ENCODE data around the gene RBM38.

Gene RBM38

DNA sequence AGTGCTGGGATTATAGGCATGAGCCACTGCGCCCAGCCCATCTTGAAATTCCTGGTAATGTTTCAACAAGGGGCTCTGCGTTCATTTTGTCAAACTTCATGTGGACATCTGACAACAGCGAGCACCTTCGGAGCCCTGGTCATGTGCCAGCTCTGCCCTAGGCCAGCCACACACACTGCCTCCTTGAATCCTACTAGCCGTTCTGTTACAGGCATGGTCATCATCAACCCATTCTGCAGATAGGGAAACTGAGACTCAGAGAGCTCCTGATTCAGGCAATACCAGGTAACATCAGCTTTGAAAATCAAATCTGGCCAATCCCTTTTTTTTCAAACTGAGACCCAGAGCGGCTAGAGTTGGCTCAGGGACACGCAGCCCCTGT, 41.3 kb downstream of the RBM38 start:
- H3K27ac ChIP-seq, result no peak overlapping the region
- DNase-seq, result no peak
- no peaks in the 10 kb centered on the region for H3K36me3 ChIP-seq
- no peaks in the 10 kb centered on the region for H3K27me3 ChIP-seq (ENCODE audit: insufficient read depth, low read depth, severe bottlenecking)
- TF ChIP-seq, protein P1, sequence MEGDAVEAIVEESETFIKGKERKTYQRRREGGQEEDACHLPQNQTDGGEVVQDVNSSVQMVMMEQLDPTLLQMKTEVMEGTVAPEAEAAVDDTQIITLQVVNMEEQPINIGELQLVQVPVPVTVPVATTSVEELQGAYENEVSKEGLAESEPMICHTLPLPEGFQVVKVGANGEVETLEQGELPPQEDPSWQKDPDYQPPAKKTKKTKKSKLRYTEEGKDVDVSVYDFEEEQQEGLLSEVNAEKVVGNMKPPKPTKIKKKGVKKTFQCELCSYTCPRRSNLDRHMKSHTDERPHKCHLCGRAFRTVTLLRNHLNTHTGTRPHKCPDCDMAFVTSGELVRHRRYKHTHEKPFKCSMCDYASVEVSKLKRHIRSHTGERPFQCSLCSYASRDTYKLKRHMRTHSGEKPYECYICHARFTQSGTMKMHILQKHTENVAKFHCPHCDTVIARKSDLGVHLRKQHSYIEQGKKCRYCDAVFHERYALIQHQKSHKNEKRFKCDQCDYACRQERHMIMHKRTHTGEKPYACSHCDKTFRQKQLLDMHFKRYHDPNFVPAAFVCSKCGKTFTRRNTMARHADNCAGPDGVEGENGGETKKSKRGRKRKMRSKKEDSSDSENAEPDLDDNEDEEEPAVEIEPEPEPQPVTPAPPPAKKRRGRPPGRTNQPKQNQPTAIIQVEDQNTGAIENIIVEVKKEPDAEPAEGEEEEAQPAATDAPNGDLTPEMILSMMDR (IDR thresholded peaks at IDR 0.05; ENCODE audit: low read depth, low read length), result no peak
- H3K9me3 ChIP-seq (ENCODE audit: severe bottlenecking), result no peaks in the 10 kb centered on the region
- H3K4me3 ChIP-seq (ENCODE audit: low read depth, low read length), result no peak overlapping the region

DNA sequence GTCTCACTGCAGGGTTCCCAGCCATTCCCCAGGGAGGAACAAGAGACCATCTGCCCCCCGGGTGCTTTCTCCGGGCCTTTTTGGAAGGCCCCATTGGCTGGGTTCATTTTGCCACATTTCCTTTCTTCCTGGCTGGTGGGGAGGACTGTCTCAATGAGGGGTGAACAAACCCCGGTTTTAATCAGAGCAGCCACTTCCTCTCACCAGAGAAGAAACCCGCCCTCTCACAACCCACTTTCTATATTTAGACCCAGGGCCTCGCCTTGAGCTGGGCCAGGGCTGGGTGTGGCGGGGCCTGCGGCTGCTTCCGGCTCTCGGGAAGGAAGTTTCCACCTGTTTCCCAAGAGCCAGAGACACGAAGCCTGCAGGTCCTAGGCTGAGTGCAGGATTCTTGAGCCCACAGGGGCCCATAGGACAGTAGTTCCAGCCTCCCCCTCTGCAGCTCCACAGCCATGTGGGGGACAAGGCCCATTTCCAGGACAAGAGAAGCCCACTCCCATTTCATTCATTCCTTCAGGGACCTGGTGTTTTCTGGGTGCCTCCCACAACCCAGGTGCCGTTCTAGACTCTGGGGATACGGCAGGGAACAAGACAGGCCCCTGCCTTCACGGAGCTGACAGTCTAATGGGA, 41.8 kb downstream of the RBM38 start:
- TF ChIP-seq, protein P1 (IDR thresholded peaks at IDR 0.05; ENCODE audit: low read depth, low read length), result no peak
- Histone ChIP-seq H3K36me3 (no peaks in the 10 kb centered on the region), H3K27ac (no peak overlapping the region), H3K4me3 (ENCODE audit: low read depth, low read length) (no peak overlapping the region), H3K9me3 (ENCODE audit: severe bottlenecking) (no peaks in the 10 kb centered on the region), H3K27me3 (ENCODE audit: insufficient read depth, low read depth, severe bottlenecking) (no peaks in the 10 kb centered on the region)
- no peak for DNase-seq

DNA sequence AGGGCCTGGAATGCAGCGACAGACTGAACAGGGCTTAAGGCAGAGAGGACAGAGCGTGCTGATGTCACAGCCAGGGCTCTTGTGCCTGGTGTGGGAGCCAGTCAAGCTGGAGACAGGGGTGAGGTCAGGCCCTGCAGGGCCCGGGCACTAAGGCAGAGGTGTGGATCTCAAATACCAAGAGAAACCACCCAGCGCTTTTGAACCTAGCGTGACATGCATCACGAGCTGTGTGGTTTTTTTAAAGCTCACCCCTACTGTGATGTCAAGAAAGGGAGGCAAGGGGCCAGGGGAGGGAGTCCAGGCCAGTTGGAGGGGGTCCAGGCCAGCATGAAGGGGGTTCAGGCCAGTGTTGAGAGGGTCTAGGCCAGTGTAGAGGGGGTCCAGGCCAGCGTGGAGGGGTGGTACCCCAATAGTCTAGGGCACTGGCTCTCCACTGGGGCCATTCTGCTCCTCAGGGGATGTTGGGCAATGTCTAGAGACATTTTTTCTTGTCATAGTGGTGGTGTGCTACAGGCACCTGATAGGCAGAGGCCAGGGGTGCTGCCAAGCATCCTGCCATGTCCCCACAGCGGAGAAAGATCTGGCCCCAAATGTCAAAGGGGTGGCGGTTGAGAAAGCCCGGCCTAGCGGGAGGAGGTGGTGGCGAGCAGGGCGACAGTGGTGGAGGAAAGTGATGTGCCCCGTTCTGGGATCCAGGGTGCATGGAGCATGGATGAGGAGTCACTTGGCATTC, 42.6 kb downstream of the RBM38 start:
- Histone ChIP-seq H3K9me3 (ENCODE audit: severe bottlenecking) (no peaks in the 10 kb centered on the region), H3K27ac (no peak overlapping the region), H3K36me3 (no peaks in the 10 kb centered on the region), H3K27me3 (ENCODE audit: insufficient read depth, low read depth, severe bottlenecking) (no peaks in the 10 kb centered on the region), H3K4me3 (ENCODE audit: low read depth, low read length) (no peak overlapping the region)
- no peak for DNase-seq
- TF ChIP-seq, protein P1 (IDR thresholded peaks at IDR 0.05; ENCODE audit: low read depth, low read length), result no peak

DNA sequence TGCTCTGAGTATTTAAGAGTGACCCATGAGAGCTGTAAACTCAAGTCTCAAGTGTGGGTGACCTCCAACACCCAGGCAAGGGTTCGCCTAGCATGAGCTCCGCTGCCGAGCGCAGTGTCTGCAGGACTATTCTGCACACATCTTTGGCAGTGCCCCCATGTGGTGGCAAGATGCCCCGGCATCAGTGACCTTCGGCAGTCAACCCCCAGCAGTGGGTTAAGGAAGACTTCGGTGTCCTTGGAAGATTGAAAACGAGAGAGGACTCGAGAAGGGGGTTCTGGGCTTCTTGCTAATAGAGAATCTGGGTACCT, 43.1 kb downstream of the RBM38 start:
- H3K4me3 ChIP-seq (ENCODE audit: low read depth, low read length), result no peak overlapping the region
- no peaks in the 10 kb centered on the region for H3K27me3 ChIP-seq (ENCODE audit: insufficient read depth, low read depth, severe bottlenecking)
- H3K36me3 ChIP-seq, result no peaks in the 10 kb centered on the region
- no peaks in the 10 kb centered on the region for H3K9me3 ChIP-seq (ENCODE audit: severe bottlenecking)
- H3K27ac ChIP-seq, result no peak overlapping the region
- TF ChIP-seq, protein P1 (IDR thresholded peaks at IDR 0.05; ENCODE audit: low read depth, low read length), result peak; percentile 48
- DNase-seq, result no peak

DNA sequence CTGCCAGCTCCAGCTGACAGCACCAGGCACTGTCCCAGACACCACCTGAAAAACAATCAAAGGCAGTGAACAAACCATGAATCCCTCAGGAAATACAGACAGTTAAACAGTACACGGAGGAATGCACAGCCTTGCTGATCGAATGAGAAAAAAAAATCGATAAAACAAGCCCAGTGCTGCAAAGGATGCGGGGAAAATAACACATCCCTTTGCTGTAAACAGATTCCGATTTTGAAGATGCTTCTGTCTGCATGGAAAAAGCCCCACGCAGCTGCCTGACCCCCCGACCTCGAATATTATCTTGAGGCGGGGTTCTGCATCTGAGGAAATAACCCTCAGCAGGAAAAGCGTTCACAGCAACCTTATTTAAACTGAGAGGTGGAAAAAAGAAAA, 43.9 kb downstream of the RBM38 start:
- Histone ChIP-seq H3K27ac (no peak overlapping the region), H3K4me3 (ENCODE audit: low read depth, low read length) (no peak overlapping the region)
- TF ChIP-seq, protein P1 (IDR thresholded peaks at IDR 0.05; ENCODE audit: low read depth, low read length), result no peak

More for the DNA sequence above, 43.9 kb downstream of the RBM38 start:
- H3K27me3 ChIP-seq (ENCODE audit: insufficient read depth, low read depth, severe bottlenecking), result no peaks in the 10 kb centered on the region
- DNase-seq, result no peak
- H3K36me3 ChIP-seq, result no peaks in the 10 kb centered on the region
- no peaks in the 10 kb centered on the region for H3K9me3 ChIP-seq (ENCODE audit: severe bottlenecking)
